IMR-90 (cell line): ENCODE data around the gene SORCS1.

Experiments
- BHLHE40 ChIP-seq: fragments of 150-350 bp; IDR thresholded peaks from 2 replicates; pipeline ENCODE4 v1.6.1; 2016; ENCODE audit warnings: mild to moderate bottlenecking, low read depth, low read length
- FOS ChIP-seq: fragments of 150-350 bp; IDR thresholded peaks from 2 replicates; pipeline ENCODE4 v1.6.1; 2016; ENCODE audit warnings: low read depth, low read length
- MAFK ChIP-seq: IDR thresholded peaks from 2 replicates; pipeline ENCODE4 v1.6.1; 2012; ENCODE audit warnings: low read depth, low read length, improper control_type of control experiment
- MXI1 ChIP-seq: IDR thresholded peaks from 2 replicates; pipeline ENCODE4 v1.6.1; 2012; ENCODE audit warnings: low read depth, mild to moderate bottlenecking, low read length, moderate library complexity, borderline replicate concordance
- NFE2L2 ChIP-seq: fragments of 150-350 bp; IDR thresholded peaks from 2 replicates; pipeline ENCODE4 v1.6.1; 2016; ENCODE audit warnings: low read depth, mild to moderate bottlenecking, low read length
- POLR2A ChIP-seq: IDR thresholded peaks from 2 replicates; pipeline ENCODE4 v1.6.1; 2012; ENCODE audit warnings: mild to moderate bottlenecking, low read depth, low read length
- RAD21 ChIP-seq: IDR thresholded peaks from 2 replicates; pipeline ENCODE4 v1.6.1; 2012; ENCODE audit warnings: low read length, improper control_type of control experiment
- RCOR1 ChIP-seq: IDR thresholded peaks from 2 replicates; pipeline ENCODE4 v1.6.1; 2012; ENCODE audit warnings: mild to moderate bottlenecking, low read length, improper control_type of control experiment; ENCODE audit not compliant: insufficient replicate concordance
- SMC3 ChIP-seq: fragments of 150-350 bp; IDR thresholded peaks from 2 replicates; pipeline ENCODE4 v1.6.1; 2016; ENCODE audit warnings: low read depth, mild to moderate bottlenecking, antibody characterized with exemption, low read length, moderate library complexity
- TF ChIP-seq, protein P1 (sequence below): conservative IDR thresholded peaks from 2 replicates; pipeline ENCODE4 v1.5.1; 2012; ENCODE audit warnings: mild to moderate bottlenecking, low read depth, low read length, improper control_type of control experiment
- TF ChIP-seq, protein P2 (sequence below): fragments of 150-350 bp; IDR thresholded peaks from 2 replicates; pipeline ENCODE4 v1.6.1; 2016; ENCODE audit warnings: low read depth, mild to moderate bottlenecking, low read length, moderate library complexity, borderline replicate concordance

DNA sequence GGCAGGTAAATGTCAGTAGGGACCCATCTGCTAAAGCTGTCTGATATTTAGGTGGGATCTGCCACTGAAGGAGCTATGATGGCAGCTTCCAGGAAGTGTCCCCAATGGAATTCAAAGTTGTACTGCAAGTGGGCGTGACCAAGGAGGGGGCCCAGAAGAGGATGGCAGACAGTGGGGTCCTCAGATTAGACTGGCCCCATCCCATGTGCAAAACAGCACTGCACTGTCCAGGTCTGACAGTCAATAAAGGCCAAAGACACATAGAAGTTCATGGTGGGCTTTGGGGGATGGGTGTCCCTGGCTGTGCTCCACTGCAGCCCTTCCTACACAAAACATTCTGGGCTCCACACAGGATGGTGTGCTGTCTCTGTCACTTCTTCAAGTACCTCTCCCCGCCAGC lies 49.8 kb upstream of the SORCS1 start:
- no peak for TF ChIP-seq RCOR1
- TF ChIP-seq, protein P1, sequence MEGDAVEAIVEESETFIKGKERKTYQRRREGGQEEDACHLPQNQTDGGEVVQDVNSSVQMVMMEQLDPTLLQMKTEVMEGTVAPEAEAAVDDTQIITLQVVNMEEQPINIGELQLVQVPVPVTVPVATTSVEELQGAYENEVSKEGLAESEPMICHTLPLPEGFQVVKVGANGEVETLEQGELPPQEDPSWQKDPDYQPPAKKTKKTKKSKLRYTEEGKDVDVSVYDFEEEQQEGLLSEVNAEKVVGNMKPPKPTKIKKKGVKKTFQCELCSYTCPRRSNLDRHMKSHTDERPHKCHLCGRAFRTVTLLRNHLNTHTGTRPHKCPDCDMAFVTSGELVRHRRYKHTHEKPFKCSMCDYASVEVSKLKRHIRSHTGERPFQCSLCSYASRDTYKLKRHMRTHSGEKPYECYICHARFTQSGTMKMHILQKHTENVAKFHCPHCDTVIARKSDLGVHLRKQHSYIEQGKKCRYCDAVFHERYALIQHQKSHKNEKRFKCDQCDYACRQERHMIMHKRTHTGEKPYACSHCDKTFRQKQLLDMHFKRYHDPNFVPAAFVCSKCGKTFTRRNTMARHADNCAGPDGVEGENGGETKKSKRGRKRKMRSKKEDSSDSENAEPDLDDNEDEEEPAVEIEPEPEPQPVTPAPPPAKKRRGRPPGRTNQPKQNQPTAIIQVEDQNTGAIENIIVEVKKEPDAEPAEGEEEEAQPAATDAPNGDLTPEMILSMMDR = no peak
- no peak for TF ChIP-seq RAD21
- TF ChIP-seq POLR2A = no peak
- no peak for TF ChIP-seq MAFK
- TF ChIP-seq BHLHE40 = no peak
- no peak for TF ChIP-seq MXI1
- TF ChIP-seq SMC3 = no peak
- TF ChIP-seq NFE2L2 = no peak
- TF ChIP-seq, protein P2, sequence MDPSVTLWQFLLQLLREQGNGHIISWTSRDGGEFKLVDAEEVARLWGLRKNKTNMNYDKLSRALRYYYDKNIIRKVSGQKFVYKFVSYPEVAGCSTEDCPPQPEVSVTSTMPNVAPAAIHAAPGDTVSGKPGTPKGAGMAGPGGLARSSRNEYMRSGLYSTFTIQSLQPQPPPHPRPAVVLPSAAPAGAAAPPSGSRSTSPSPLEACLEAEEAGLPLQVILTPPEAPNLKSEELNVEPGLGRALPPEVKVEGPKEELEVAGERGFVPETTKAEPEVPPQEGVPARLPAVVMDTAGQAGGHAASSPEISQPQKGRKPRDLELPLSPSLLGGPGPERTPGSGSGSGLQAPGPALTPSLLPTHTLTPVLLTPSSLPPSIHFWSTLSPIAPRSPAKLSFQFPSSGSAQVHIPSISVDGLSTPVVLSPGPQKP = no peak
- TF ChIP-seq FOS = no peak
